Measurements from ENCODE around the gene PARD3. TPM values are rescaled to one million over a fixed set of nuclear protein-coding genes. Genes with fewer than 3 reads are reported as not detected.

Gene PARD3
- total RNA-seq, 4 donors from 2014 or later, result 98.9 to 122 (median 105) TPM

- peaks cover 13 to 47% (median 25%) of the 10 kb centered on the region in 4 donors for H3K4me1 ChIP-seq
- no peak for DNase-seq (ENCODE audit: extremely low spot score)
- WGBS, result 92% methylated on average over 4 of the region's 6 CpGs
These were observed 180.0 kb downstream of the PARD3 start for GRCh38 chr10:34635111-34635510.

GRCh38 chr10:34633374-34633773 lies 181.7 kb downstream of the PARD3 start:
- intact Hi-C loops (cut with DNase I), result loop anchor here (10.0 kb wide), 1 partner anchor 259 kb away; no protein-coding TSS in a partner anchor
- Histone ChIP-seq H3K36me3 (no peaks in the 10 kb centered on the region), H3K4me3 (no peak overlapping the region), H3K27ac (replicated peaks in 1 of 4) (no peak overlapping the region), H3K4me1 (peaks cover 17 to 33% (median 20%) of the 10 kb centered on the region in 4 donors), H3K9me3 (no peaks in the 10 kb centered on the region), H3K27me3 (no peaks in the 10 kb centered on the region)
- WGBS, result 93% methylated on average over 10 of the region's 10 CpGs
- DNase-seq (ENCODE audit: extremely low spot score), result no peak
- no peak for TF ChIP-seq CTCF (IDR thresholded peaks at IDR 0.05)

More at GRCh38 chr10:34635111-34635510, 180.0 kb downstream of the PARD3 start:
- intact Hi-C loops (cut with DNase I), result loop anchor here (5.0 to 10.0 kb wide), 3 partner anchors 260 to 1443 kb away; partner anchors contain the start of gene NRP1
- Histone ChIP-seq H3K9me3 (no peaks in the 10 kb centered on the region), H3K27ac (replicated peaks in 1 of 4) (no peak overlapping the region), H3K36me3 (no peaks in the 10 kb centered on the region), H3K4me3 (no peak overlapping the region), H3K27me3 (no peaks in the 10 kb centered on the region)
- TF ChIP-seq POLR2A (IDR thresholded peaks at IDR 0.05; ENCODE audit: low read depth) (no peak), CTCF (IDR thresholded peaks at IDR 0.05) (no peak), EP300 (IDR thresholded peaks at IDR 0.05) (no peak), POLR2AphosphoS5 (IDR thresholded peaks at IDR 0.05) (no peak)

GRCh38 chr10:34629084-34629483 lies 186.0 kb downstream of the PARD3 start:
- Histone ChIP-seq H3K4me3 (no peak overlapping the region), H3K36me3 (no peaks in the 10 kb centered on the region), H3K27me3 (no peaks in the 10 kb centered on the region), H3K9me3 (no peaks in the 10 kb centered on the region), H3K4me1 (peaks cover 9 to 35% (median 27%) of the 10 kb centered on the region in 4 donors), H3K27ac (replicated peaks in 1 of 4) (no peak overlapping the region)
- DNase-seq (ENCODE audit: extremely low spot score), result no peak
- intact Hi-C loops (cut with DNase I), result loop anchor here (10.0 kb wide), 1 partner anchor 94 kb away; no protein-coding TSS in a partner anchor
- WGBS, result 94% methylated on average over 5 of the region's 5 CpGs
- no peak for TF ChIP-seq POLR2AphosphoS5 (IDR thresholded peaks at IDR 0.05)
- no peak for TF ChIP-seq POLR2A (IDR thresholded peaks at IDR 0.05; ENCODE audit: low read depth)
- no peak for TF ChIP-seq EP300 (IDR thresholded peaks at IDR 0.05)
- TF ChIP-seq CTCF (IDR thresholded peaks at IDR 0.05), result no peak

- H3K4me1 ChIP-seq, result peaks cover 9 to 35% (median 27%) of the 10 kb centered on the region in 4 donors
- WGBS, result 60% methylated on average over 8 of the region's 8 CpGs
- intact Hi-C loops (cut with DNase I), result loop anchor here (10.0 kb wide), 1 partner anchor 93 kb away; no protein-coding TSS in a partner anchor
- no peak overlapping the region for H3K4me3 ChIP-seq
- DNase-seq (ENCODE audit: extremely low spot score), result no peak
- no peaks in the 10 kb centered on the region for H3K27me3 ChIP-seq
- TF ChIP-seq POLR2A (IDR thresholded peaks at IDR 0.05; ENCODE audit: low read depth) (no peak), POLR2AphosphoS5 (IDR thresholded peaks at IDR 0.05) (no peak), CTCF (IDR thresholded peaks at IDR 0.05) (no peak), EP300 (IDR thresholded peaks at IDR 0.05) (no peak)
- no peaks in the 10 kb centered on the region for H3K9me3 ChIP-seq
- H3K27ac ChIP-seq (replicated peaks in 1 of 4), result no peak overlapping the region
- H3K36me3 ChIP-seq, result no peaks in the 10 kb centered on the region
These were observed 186.8 kb downstream of the PARD3 start for GRCh38 chr10:34628174-34628796.
